Measurements from ENCODE around the gene NR2E3.

The NR2E3 gene

DNA sequence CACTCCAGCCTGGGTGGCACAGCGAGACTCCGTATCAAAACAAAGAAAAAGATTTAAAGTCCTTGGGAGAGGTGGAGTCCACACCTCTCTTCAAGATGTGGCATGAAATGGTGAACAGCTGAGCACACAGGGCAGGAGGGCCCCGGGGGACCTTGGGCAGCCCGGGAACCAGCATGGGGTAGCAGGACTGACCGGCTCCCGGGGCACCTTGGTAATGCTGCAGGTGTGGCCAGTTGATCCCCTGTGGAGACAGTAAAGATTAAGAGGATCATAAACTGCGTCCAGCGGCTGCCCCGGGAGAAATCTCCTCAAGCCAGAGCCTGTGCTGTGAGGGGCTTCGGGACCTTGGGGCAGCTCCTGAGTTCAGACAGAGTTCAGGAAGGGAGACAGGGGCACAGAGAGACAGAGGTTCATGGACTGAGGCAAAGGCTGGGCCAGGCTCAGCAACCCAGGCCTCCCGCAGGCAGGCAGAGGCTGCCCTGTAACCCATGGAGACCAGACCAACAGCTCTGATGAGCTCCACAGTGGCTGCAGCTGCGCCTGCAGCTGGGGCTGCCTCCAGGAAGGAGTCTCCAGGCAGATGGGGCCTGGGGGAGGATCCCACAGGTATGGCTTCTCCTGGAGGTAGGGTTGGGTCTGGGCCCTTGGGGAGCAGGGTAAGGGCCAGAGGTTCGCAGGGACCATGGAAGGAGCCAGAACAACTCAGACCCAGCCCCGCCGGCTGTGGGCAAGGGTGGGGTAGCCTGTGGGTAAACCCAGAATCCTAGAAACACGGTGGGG, at the start of gene NR2E3:
Gene NR2E3 (plus strand): TSS at position 299 of the 780 bp plus-strand sequence. CDS start 190 bp downstream, at position 489.
- no peak for DNase-seq

- no peak for DNase-seq
These were observed 49.5 kb upstream of the NR2E3 start for GRCh38 chr15:71760852-71761251.

DNA sequence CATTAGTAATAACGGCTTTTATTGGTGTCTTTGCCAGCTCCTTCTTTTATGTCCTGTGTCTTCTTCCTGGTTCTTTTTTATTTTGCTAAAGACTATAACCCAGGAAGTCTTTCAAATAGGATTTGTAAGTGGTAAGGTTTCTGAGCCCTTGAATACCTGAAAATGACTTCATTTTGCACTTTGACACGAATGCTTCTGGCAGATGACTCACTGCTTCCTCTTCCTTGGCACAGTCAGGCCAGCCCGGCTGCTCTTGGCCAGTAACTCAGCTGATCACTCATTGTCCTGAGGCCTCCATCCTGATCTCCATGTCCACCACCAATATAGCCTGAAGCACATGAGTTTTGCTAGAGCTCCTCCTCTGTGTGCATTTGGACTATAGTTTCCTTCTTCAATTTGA, 48.7 kb upstream of the NR2E3 start:
- no peak for DNase-seq

DNA sequence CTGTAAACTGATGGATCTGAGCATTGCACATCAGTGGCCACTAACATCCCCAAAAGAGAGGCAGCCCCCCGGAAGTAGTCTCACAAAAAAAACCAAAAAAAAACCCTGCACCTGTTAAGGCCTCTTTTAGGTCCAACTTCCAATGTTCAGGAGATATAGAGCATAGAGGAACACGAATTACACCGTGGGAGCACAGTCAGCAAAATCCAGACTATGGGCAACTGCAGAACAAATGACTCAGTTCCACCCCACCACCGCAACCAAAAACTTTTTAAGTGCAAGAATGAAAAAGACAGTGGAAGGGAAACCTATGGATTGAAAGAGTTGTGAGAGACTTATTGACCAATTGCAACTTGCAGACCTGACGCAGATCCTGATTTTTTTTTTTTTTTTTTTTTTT, 42.2 kb upstream of the NR2E3 start:
- DNase-seq, result no peak

GRCh38 chr15:71773206-71773859, 37.0 kb upstream of the NR2E3 start:
- DNase-seq, result no peak

DNA sequence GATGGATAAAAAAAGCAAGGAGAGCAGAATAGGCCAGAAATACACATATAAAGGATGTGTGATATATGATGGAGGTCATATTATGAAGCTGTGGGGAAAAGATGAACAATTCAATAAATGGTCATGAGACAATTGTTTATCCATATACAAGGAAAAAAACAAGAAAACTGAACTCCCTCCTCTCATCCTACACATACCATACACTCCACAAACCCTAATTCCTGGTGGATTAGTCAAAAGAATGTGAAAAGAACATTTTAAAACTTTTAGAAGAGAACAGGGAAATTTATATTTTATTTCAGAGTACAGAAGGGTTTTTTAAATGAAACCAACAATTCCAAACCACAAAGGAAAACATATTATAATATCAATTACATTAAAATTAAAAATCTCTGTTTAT, 34.5 kb upstream of the NR2E3 start:
- no peak for DNase-seq

- no peak for DNase-seq
These were observed 34.0 kb upstream of the NR2E3 start for GRCh38 chr15:71776304-71776703.

GRCh38 chr15:71777216-71777943, 33.0 kb upstream of the NR2E3 start:
- no peak for DNase-seq

DNA sequence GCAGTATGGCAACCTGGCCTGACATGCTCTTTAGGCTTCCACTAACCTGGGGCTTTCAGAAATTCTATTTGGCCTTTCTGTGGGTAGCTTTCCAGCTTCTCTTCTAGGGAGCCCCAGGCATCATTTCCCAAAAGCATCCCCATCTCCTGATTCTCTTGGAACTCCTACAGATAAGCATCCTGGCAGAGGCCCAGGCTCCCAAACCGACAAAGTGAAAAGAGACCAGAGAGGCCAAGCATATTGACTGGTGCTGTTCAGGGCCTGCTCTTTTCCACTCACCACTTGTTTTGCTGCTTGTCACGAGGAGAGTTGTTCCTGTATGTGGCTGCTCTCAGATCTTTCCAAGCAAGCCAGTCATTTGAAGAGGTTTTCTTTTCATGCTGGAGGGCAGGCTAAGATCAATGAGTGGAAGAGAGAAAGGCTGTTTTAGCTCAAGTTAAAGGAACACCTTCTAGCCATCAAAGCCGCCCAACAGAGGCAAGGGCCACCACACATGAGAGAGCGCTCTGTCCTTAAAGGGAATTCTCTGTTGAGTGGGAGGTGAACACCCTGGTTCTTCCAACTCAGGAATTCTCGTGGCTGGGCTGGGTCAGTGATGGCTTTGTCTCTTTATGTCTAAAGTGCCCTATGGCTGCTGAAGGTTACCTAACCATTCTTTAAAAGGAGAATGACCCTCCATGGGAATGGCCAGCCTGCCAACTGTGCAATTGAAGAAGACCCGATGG, 31.1 kb upstream of the NR2E3 start:
- no peak for DNase-seq

DNA sequence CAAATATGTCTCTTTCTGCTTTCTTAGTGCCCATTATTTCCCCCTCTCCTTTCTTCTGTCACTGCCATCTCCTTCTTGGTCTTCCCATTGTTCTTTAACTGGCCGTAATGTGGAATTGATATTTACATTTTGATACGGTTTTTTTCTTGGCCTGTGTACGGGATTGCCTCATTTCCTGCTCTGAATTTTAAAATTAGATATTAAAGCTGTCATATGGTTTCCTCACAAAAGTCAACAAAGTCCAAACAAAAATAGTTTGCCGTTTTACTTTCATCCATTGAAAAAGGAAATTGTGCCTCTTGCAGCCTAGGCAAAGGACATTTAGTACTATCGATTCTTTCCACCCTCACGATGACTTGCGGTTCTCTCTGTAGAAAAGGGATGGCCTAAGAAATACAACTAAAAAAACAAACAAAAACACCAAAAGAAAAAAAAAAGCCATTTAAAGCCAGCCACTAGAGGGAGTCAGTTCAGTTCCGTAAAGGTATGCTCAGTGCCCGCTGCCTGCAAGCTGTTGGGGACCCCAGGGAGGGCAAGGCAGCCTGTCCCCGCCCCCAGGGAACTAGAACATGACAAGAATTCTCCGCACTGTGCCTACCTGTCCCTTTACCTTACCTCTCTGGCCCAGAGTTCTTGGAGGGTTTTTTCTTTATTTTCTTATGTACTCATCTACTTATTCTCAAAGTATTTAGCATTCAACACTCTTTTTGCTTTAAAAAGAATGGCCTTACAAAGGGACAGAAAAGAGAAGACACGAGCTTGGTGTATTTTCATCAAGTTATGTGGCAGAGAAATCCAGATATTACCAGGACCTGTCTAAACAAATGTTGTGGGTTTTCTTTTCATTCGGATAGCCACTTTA, 30.0 kb upstream of the NR2E3 start:
- no peak for DNase-seq

GRCh38 chr15:71781179-71781964, 29.0 kb upstream of the NR2E3 start:
- no peak for DNase-seq

GRCh38 chr15:71781965-71782265, 28.4 kb upstream of the NR2E3 start:
- DNase-seq, result no peak

DNA sequence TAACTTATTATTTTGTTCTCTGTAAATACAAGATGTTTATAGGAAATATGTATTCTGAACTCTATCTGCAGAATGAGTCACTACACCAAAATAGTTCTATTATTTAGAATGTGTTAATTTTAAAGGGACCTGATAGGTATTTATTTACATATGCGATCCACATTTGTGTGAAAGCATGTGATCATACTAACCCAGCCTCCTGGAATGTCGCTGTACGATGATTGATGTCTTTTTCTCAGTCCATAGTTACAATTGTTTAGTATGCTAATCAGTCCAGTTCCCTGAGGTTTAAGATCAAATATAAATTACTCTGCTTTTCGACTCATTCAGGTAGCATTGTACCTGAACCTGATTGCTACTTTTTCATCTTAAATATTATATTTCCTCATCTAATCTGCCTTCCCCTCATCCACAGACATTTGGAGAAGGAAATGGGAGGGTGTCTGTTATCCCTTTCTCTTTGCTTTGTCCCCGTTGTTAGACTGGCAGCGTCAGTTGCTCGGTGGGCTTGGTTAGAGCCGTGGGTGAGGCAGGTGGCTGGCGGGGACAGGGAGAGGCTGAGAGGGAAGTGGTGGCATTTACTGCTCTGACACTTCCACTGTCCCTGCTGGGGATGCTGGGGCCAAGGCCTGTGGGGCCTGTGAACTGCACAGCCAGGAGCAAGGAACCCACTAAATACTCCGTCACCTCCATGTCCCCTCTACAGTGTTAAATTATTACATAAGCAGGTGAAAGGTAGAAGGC, 27.8 kb upstream of the NR2E3 start:
- no peak for DNase-seq

DNA sequence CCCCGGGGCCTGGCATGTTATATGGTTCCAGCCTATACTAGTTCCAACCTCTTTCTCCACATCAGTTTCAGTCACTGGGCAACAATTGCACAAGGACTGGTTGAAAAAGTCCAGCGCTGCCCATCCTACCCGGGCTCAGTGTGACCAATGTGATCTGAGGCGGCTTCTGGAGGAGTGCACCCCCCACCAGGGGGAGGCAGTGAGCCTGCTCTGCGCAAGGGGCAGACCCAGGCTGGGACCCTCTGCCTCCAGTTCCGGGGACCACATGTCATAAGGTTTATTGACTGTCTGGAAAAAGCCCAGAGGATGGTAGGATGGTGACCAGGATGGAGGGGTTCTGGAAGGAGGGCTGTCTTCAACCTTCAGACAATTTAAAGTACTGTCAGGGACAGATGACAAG, 25.6 kb upstream of the NR2E3 start:
- DNase-seq, result no peak

- no peak for DNase-seq
These were observed 24.4 kb upstream of the NR2E3 start for GRCh38 chr15:71785996-71786395.

GRCh38 chr15:71786673-71787072, 23.7 kb upstream of the NR2E3 start:
- no peak for DNase-seq

GRCh38 chr15:71788646-71789579, 21.4 kb upstream of the NR2E3 start:
- no peak for DNase-seq

- no peak for DNase-seq
These were observed 20.7 kb upstream of the NR2E3 start for GRCh38 chr15:71789616-71790015.

DNA sequence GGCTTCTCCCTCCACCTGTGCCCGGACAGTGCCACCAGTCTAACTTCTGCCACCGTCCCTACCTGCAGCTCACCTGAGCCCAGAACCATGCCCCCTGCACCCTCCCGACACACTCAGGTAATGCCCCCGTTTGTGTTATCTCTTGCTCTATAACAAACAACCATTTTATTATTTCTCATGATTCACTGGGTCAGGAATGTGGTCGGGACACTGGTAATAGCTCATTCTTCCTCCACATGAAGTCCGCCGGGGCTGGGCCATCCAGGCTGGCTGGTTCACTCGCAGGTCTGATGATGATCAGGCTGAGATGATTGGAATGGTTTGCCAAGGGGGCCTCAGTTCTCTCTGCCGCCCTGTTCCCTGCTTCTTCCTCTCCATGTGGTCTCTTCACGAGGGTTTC, 20.3 kb upstream of the NR2E3 start:
- DNase-seq, result no peak

- no peak for DNase-seq
These were observed 18.4 kb upstream of the NR2E3 start for GRCh38 chr15:71791975-71792374.
